H1 (cell line): ENCODE measurements around the gene NLRC5. TPM values are rescaled to one million over a fixed set of nuclear protein-coding genes. Genes with fewer than 3 reads are reported as not detected.

Source experiments
- CBX5 ChIP-seq: fragments of 300-800, 300-1000 bp; sonication (generic); IDR thresholded peaks from 2 replicates; pipeline ENCODE4 v1.7.1; 2016; ENCODE audit warnings: antibody characterized with exemption, low read length, low read depth
- CEBPB ChIP-seq: IDR thresholded peaks from 2 replicates; pipeline ENCODE4 v1.6.1; 2012; ENCODE audit warnings: low read depth, low read length
- CREB1 ChIP-seq: IDR thresholded peaks from 2 replicates; pipeline ENCODE4 v1.6.1; 2012; ENCODE audit warnings: inconsistent platforms
- FOSL1 ChIP-seq: IDR thresholded peaks from 2 replicates; pipeline ENCODE4 v1.6.1; 2011; ENCODE audit warnings: mild to moderate bottlenecking, low read depth, low read length, moderate library complexity; ENCODE audit not compliant: insufficient read depth
- HDAC2 ChIP-seq, 2 experiments: fragments of 300-600 bp in 1 of 2; sonication (generic) in 1 of 2; IDR thresholded peaks; 2 replicates each; pipeline ENCODE4 v1.6.1; 2011 to 2012; ENCODE audit warnings: low read depth in 2 of 2, low read length in 2 of 2, mild to moderate bottlenecking in 2 of 2, moderate library complexity in 2 of 2, borderline replicate concordance in 1 of 2, inconsistent platforms in 1 of 2
- KDM4A ChIP-seq: IDR thresholded peaks from one replicate; pipeline ENCODE4 v1.7.1; 2012; ENCODE audit warnings: low read depth, mild to moderate bottlenecking, moderate library complexity, low read length, inconsistent platforms; ENCODE audit not compliant: severe bottlenecking
- POLR2A ChIP-seq, 2 experiments: IDR thresholded peaks; 1 replicate in 1 of 2; 2 replicates in 1 of 2; pipeline ENCODE4 v1.6.1; 2011; ENCODE audit warnings: low read depth in 2 of 2, low read length in 2 of 2, mild to moderate bottlenecking in 2 of 2; ENCODE audit errors: control extremely low read depth in 1 of 2
- SIX5 ChIP-seq: IDR thresholded peaks from 2 replicates; pipeline ENCODE4 v1.6.1; 2011; ENCODE audit warnings: mild to moderate bottlenecking, low read depth, low read length
- SRF ChIP-seq: IDR thresholded peaks from 2 replicates; pipeline ENCODE4 v1.6.1; 2011; ENCODE audit warnings: mild to moderate bottlenecking, low read depth, low read length, moderate library complexity
- TEAD4 ChIP-seq: IDR thresholded peaks from 2 replicates; pipeline ENCODE4 v1.6.1; 2012; ENCODE audit warnings: low read depth, low read length, inconsistent platforms, mixed read lengths
- polyA plus RNA-seq, 7 experiments: library from polyadenylated mRNA; depleted of rRNA in 3 of 7; stranded (reverse) in 5 of 7; unstranded in 2 of 7; fragments of >200 nt in 5 of 7; fragments of 200-250 nt in 2 of 7; gene quantifications; 1 replicate in 5 of 7; 2 replicates in 1 of 7; 4 replicates in 1 of 7; pipeline versions ENCODE4 v1.2.1 to v1.2.3, GENCODE V29; 2011 to 2013; ENCODE audit warnings: missing spikeins in 2 of 7, mixed read lengths in 2 of 7
- total RNA-seq: library from RNA; stranded (reverse); fragmentation: NEBNext Ultra II Directional; extraction: Animal tissue kit (Norgen Biotek cat#: 25700); gene quantifications from 2 replicates; pipeline ENCODE4 v1.2.1, GENCODE V29; 2021
- TF ChIP-seq, protein P1 (sequence below): fragments of 300-600 bp; sonication (generic); IDR thresholded peaks from 2 replicates; pipeline ENCODE4 v1.7.1; 2012; ENCODE audit warnings: low read length, moderate library complexity, mild to moderate bottlenecking, inconsistent platforms; ENCODE audit not compliant: insufficient replicate concordance

The NLRC5 gene
- total and polyA plus RNA-seq, 2 of the 8 experiments (the other 6 are each of a cell fraction or from before 2014, with no cell fraction given) = 2.2 to 3.2 TPM

DNA sequence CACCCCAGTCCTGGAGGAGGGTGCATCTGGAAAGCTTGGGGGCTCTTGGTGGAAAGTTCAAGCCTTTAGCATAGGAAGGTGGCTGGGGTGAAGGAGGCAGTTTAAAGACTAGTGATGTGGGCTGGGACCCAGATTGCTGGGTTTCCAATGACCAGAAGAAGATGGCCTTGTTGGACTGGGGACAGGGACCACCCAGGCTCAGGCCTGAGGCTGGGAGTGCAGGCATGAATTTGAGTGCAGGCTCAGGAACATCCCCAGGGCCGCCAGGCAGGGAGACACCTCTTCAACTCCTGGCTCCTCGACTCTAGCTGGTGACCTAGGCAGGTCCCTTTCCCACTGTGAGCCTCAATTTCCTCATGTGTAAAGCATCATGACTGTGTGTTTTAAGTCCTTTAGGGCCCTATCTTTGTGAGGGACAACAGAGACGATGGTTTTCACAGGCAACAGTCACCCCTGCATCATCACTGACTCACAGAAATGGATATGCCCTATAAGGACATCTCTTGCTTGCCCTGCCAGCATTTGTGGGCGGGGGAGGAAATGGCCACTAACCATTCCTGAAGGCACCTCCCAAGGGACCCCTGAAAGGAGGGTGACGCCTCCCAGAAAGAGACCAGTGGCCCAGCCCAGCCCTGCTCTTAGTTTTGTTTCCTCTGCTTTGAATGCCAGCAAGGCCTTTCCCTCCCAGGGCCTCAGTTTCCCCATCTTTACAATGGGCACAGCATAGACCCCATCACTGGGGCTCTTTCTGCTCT, 11.1 kb downstream of the NLRC5 start (continued):
- TF ChIP-seq, protein P1, sequence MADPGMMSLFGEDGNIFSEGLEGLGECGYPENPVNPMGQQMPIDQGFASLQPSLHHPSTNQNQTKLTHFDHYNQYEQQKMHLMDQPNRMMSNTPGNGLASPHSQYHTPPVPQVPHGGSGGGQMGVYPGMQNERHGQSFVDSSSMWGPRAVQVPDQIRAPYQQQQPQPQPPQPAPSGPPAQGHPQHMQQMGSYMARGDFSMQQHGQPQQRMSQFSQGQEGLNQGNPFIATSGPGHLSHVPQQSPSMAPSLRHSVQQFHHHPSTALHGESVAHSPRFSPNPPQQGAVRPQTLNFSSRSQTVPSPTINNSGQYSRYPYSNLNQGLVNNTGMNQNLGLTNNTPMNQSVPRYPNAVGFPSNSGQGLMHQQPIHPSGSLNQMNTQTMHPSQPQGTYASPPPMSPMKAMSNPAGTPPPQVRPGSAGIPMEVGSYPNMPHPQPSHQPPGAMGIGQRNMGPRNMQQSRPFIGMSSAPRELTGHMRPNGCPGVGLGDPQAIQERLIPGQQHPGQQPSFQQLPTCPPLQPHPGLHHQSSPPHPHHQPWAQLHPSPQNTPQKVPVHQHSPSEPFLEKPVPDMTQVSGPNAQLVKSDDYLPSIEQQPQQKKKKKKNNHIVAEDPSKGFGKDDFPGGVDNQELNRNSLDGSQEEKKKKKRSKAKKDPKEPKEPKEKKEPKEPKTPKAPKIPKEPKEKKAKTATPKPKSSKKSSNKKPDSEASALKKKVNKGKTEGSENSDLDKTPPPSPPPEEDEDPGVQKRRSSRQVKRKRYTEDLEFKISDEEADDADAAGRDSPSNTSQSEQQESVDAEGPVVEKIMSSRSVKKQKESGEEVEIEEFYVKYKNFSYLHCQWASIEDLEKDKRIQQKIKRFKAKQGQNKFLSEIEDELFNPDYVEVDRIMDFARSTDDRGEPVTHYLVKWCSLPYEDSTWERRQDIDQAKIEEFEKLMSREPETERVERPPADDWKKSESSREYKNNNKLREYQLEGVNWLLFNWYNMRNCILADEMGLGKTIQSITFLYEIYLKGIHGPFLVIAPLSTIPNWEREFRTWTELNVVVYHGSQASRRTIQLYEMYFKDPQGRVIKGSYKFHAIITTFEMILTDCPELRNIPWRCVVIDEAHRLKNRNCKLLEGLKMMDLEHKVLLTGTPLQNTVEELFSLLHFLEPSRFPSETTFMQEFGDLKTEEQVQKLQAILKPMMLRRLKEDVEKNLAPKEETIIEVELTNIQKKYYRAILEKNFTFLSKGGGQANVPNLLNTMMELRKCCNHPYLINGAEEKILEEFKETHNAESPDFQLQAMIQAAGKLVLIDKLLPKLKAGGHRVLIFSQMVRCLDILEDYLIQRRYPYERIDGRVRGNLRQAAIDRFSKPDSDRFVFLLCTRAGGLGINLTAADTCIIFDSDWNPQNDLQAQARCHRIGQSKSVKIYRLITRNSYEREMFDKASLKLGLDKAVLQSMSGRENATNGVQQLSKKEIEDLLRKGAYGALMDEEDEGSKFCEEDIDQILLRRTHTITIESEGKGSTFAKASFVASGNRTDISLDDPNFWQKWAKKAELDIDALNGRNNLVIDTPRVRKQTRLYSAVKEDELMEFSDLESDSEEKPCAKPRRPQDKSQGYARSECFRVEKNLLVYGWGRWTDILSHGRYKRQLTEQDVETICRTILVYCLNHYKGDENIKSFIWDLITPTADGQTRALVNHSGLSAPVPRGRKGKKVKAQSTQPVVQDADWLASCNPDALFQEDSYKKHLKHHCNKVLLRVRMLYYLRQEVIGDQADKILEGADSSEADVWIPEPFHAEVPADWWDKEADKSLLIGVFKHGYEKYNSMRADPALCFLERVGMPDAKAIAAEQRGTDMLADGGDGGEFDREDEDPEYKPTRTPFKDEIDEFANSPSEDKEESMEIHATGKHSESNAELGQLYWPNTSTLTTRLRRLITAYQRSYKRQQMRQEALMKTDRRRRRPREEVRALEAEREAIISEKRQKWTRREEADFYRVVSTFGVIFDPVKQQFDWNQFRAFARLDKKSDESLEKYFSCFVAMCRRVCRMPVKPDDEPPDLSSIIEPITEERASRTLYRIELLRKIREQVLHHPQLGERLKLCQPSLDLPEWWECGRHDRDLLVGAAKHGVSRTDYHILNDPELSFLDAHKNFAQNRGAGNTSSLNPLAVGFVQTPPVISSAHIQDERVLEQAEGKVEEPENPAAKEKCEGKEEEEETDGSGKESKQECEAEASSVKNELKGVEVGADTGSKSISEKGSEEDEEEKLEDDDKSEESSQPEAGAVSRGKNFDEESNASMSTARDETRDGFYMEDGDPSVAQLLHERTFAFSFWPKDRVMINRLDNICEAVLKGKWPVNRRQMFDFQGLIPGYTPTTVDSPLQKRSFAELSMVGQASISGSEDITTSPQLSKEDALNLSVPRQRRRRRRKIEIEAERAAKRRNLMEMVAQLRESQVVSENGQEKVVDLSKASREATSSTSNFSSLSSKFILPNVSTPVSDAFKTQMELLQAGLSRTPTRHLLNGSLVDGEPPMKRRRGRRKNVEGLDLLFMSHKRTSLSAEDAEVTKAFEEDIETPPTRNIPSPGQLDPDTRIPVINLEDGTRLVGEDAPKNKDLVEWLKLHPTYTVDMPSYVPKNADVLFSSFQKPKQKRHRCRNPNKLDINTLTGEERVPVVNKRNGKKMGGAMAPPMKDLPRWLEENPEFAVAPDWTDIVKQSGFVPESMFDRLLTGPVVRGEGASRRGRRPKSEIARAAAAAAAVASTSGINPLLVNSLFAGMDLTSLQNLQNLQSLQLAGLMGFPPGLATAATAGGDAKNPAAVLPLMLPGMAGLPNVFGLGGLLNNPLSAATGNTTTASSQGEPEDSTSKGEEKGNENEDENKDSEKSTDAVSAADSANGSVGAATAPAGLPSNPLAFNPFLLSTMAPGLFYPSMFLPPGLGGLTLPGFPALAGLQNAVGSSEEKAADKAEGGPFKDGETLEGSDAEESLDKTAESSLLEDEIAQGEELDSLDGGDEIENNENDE = no peak
- TF ChIP-seq KDM4A = no peak
- TF ChIP-seq POLR2A (IDR thresholded peaks at IDR 0.05; ENCODE audit: control extremely low read depth in 1 of 2, low read depth in 2 of 2, low read length in 2 of 2) = no peak
- TF ChIP-seq TEAD4 = no peak
- no peak for TF ChIP-seq SRF
- no peak for TF ChIP-seq HDAC2 (IDR thresholded peaks at IDR 0.05; ENCODE audit: borderline replicate concordance in 1 of 2, low read depth in 2 of 2, low read length in 2 of 2)
- TF ChIP-seq FOSL1 = no peak
- TF ChIP-seq CBX5 = no peak
- no peak for TF ChIP-seq CEBPB
- no peak for TF ChIP-seq SIX5
- no peak for TF ChIP-seq CREB1
